ENCODE measurements around the gene PLEKHG5.
A peak's percentile ranks its signal among the peaks of the same experiment; 100 is the strongest.

PLEKHG5 gene

GRCh38 chr1:6486433-6487011 is 4.9 kb downstream of the PLEKHG5 start:
- TF ChIP-seq CTCF (IDR thresholded peaks at IDR 0.05): peak; percentile 95

- TF ChIP-seq CTCF (IDR thresholded peaks at IDR 0.05): no peak
Measured at GRCh38 chr1:6485168-6486101, 6.0 kb downstream of the PLEKHG5 start.

- no peak for TF ChIP-seq CTCF (IDR thresholded peaks at IDR 0.05)
Measured at GRCh38 chr1:6484826-6485167, 6.7 kb downstream of the PLEKHG5 start.

- no peak for TF ChIP-seq CTCF (IDR thresholded peaks at IDR 0.05)
Measured at GRCh38 chr1:6483761-6484117, 7.7 kb downstream of the PLEKHG5 start.

- TF ChIP-seq CTCF (IDR thresholded peaks at IDR 0.05): no peak
Measured at GRCh38 chr1:6483017-6483760, 8.3 kb downstream of the PLEKHG5 start.

- no peak for TF ChIP-seq CTCF (IDR thresholded peaks at IDR 0.05)
Measured at GRCh38 chr1:6481820-6482219, 9.6 kb downstream of the PLEKHG5 start.

- no peak for TF ChIP-seq CTCF (IDR thresholded peaks at IDR 0.05)
Measured at GRCh38 chr1:6477039-6477820, 14.2 kb downstream of the PLEKHG5 start.

All from LNCAP (cell line).